ENCODE measurements around the gene RPTOR.

DNA sequence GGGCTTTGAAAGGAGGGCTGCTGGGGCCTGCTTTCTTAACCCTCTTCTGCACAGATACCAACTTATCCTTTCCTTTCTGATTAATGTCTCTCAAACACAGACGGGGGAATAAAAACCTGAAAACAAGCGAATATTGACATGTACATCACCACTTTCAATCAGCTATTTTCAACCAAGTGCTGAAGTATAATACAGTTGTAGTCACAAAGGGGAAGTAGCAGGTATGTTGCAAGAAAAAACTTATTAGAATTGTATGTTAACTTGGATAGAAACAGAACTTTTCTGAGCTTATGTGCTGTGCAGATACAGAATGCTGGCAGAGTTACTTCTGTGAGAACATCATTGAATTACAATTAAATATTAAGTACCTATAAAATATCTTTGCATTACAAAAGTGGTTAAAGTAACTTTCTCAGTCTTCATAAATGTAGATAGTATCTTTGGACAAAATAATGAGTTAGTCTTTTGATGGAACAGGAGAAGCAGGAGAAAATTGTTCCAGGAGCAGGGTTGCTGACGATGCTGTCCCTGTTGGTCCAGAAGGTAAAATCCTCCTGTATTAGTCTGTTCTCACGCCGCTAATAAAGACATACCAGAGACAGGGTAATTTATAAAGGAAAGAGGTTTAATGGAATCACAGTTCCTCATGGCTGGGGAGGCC, 59.5 kb downstream of the RPTOR start:
- TF ChIP-seq, protein P1, sequence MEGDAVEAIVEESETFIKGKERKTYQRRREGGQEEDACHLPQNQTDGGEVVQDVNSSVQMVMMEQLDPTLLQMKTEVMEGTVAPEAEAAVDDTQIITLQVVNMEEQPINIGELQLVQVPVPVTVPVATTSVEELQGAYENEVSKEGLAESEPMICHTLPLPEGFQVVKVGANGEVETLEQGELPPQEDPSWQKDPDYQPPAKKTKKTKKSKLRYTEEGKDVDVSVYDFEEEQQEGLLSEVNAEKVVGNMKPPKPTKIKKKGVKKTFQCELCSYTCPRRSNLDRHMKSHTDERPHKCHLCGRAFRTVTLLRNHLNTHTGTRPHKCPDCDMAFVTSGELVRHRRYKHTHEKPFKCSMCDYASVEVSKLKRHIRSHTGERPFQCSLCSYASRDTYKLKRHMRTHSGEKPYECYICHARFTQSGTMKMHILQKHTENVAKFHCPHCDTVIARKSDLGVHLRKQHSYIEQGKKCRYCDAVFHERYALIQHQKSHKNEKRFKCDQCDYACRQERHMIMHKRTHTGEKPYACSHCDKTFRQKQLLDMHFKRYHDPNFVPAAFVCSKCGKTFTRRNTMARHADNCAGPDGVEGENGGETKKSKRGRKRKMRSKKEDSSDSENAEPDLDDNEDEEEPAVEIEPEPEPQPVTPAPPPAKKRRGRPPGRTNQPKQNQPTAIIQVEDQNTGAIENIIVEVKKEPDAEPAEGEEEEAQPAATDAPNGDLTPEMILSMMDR (IDR thresholded peaks at IDR 0.05 in 4 of 5, conservative IDR thresholded peaks at IDR 0.05 in 1 of 5): no peak
- no peak for TF ChIP-seq POLR2A (IDR thresholded peaks at IDR 0.05)

Data from gastrocnemius medialis (tissue), 4 donors.